Mucosa of descending colon (tissue), 3 donors: Measurements from ENCODE around the gene IP6K1. TPM values are rescaled to one million over a fixed set of nuclear protein-coding genes. Genes with fewer than 3 reads are reported as not detected.

ENCODE experiments used
- ATAC-seq: fragments of 200-7000 bp; cut with Tn5 transposase; one replicate; pipeline ENCODE4 v1.9.1; 2020; ENCODE audit warnings: mild to moderate bottlenecking, moderate library complexity
- DNase-seq, 3 donors: peaks; one replicate each; pipeline ENCODE4 v3.0.0-alpha.2; 2020
- H3K36me3 ChIP-seq: fragments of 200-600 bp; one replicate; pipeline ENCODE4 v1.8.0; 2021; ENCODE audit warnings: low read depth, mild to moderate bottlenecking
- H3K4me1 ChIP-seq: fragments of 200-600 bp; one replicate; pipeline ENCODE4 v1.8.0; 2021; ENCODE audit warnings: low read depth, mild to moderate bottlenecking
- H3K4me3 ChIP-seq: fragments of 200-600 bp; one replicate; pipeline ENCODE4 v1.8.0; 2021; ENCODE audit warnings: mild to moderate bottlenecking
- H3K9me3 ChIP-seq: fragments of 200-600 bp; one replicate; pipeline ENCODE4 v1.8.0; 2021; ENCODE audit warnings: mild to moderate bottlenecking
- intact Hi-C, 2 donors: fragments of 100-400 bp; cut with DNase I in 1 of 2; cut with micrococcal nuclease in 1 of 2; formaldehyde crosslinking; loops; one replicate each; pipeline versions ENCODE4 v1.11.0 to v1.11.1; 2022; cut with DNase I, micrococcal nuclease
- total RNA-seq, 3 donors: library from RNA; stranded (reverse); fragmentation: NEBNext Ultra II Directional in 2 of 3; extraction: Animal tissue kit (Norgen Biotek cat#: 25700) in 2 of 3; gene quantifications; one replicate each; pipeline versions ENCODE4 v1.2.1 to v1.2.4, GENCODE V29; 2021 to 2023
- TF ChIP-seq, protein P1 (sequence below): fragments of 200-600 bp; IDR thresholded peaks from one replicate; pipeline ENCODE4 v1.8.0; 2022; ENCODE audit warnings: antibody characterized with exemption, mild to moderate bottlenecking
- donor health status: DM: no; HTN: no; CAD: no; lungs with moderate emphysema.
- donor health status: DM: no; HTN: no; CAD: no.
- donor health status: DM: no; HTN: yes; CAD: no.

The IP6K1 gene
- total RNA-seq, 3 donors from 2014 or later, result 33.1 to 52.5 (median 39.5) TPM

DNA sequence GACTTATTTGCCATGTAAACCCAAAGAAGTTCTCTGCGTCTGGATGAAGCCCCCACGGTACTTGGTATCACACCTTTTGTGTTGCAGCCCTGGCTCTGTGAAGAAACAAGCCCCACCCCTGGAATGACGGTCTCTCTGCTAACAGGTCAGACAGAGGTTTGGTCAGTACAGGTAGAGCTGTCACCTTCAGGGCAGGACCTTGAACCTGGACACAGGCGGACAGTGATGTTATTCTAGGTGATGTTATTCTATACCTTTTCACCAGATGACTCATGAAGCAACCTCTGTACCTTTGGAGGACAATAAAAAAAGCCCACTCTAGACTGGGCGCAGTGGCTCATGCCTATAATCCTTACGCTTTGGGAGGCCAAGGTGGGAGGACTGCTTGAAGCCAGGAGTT is 51.6 kb downstream of the IP6K1 start:
- Histone ChIP-seq H3K4me1 (no peaks in the 10 kb centered on the region), H3K4me3 (no peak overlapping the region), H3K9me3 (no peaks in the 10 kb centered on the region), H3K36me3 (peaks cover 11% of the 10 kb centered on the region)
- intact Hi-C loops, result no loop called here
- TF ChIP-seq, protein P1, sequence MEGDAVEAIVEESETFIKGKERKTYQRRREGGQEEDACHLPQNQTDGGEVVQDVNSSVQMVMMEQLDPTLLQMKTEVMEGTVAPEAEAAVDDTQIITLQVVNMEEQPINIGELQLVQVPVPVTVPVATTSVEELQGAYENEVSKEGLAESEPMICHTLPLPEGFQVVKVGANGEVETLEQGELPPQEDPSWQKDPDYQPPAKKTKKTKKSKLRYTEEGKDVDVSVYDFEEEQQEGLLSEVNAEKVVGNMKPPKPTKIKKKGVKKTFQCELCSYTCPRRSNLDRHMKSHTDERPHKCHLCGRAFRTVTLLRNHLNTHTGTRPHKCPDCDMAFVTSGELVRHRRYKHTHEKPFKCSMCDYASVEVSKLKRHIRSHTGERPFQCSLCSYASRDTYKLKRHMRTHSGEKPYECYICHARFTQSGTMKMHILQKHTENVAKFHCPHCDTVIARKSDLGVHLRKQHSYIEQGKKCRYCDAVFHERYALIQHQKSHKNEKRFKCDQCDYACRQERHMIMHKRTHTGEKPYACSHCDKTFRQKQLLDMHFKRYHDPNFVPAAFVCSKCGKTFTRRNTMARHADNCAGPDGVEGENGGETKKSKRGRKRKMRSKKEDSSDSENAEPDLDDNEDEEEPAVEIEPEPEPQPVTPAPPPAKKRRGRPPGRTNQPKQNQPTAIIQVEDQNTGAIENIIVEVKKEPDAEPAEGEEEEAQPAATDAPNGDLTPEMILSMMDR, result no peak
- ATAC-seq (peak; percentile 74), DNase-seq (no peak)

DNA sequence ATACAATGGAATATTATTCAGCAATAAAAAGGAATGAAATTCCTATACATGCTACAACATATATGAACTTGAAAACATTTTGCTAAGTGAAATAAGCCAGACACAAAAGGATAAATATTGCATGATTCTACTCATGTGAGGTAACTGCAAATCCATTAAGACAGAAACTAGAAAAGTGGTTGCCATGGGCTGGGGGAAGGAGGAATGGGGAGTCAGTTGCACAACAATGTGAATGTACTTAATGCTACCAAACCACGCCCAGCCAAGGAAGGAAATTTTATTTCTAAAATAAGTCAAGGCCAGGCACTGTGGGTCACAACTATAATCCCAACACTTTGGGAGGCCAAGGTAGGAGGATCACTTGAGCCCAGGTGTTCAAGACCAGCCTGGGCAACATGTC is 52.8 kb downstream of the IP6K1 start:
- Histone ChIP-seq H3K36me3 (peaks cover 11% of the 10 kb centered on the region), H3K4me1 (no peaks in the 10 kb centered on the region), H3K4me3 (no peak overlapping the region), H3K9me3 (no peaks in the 10 kb centered on the region)
- DNase-seq (no peak), ATAC-seq (no peak)
- TF ChIP-seq, protein P1, result no peak
- intact Hi-C loops, result no loop called here

DNA sequence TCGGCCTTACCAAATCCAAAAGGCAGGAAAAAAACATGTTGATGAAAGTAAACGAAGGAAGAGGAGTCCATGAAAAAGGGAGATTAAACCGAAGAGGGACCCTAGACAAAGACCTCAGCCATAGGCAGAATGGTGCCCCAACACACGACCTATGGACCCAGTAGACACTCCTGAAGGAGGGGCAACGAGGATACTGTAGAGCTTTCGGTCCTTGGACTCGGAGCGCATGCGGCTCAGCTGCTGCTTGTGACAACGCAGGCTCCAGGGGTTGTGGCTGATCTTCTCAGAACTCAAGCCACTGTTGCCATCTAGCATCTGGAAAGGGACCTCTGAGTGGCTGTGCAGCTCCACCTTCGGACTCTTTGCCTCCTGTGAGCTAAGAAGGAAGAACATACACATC is 53.7 kb downstream of the IP6K1 start:
- Histone ChIP-seq H3K4me1 (no peaks in the 10 kb centered on the region), H3K4me3 (no peak overlapping the region), H3K36me3 (peaks cover 6% of the 10 kb centered on the region), H3K9me3 (no peaks in the 10 kb centered on the region)
- TF ChIP-seq, protein P1, result no peak
- intact Hi-C loops, result no loop called here
- ATAC-seq (no peak), DNase-seq (no peak)

- Histone ChIP-seq H3K4me3 (no peak overlapping the region), H3K4me1 (peaks cover 9% of the 10 kb centered on the region), H3K9me3 (no peaks in the 10 kb centered on the region), H3K36me3 (no peaks in the 10 kb centered on the region)
- intact Hi-C loops, result no loop called here
- TF ChIP-seq, protein P1, result no peak
- no peak for DNase-seq
- ATAC-seq, result no peak
Observed at GRCh38 chr3:49729966-49730609, 56.3 kb downstream of the IP6K1 start.

DNA sequence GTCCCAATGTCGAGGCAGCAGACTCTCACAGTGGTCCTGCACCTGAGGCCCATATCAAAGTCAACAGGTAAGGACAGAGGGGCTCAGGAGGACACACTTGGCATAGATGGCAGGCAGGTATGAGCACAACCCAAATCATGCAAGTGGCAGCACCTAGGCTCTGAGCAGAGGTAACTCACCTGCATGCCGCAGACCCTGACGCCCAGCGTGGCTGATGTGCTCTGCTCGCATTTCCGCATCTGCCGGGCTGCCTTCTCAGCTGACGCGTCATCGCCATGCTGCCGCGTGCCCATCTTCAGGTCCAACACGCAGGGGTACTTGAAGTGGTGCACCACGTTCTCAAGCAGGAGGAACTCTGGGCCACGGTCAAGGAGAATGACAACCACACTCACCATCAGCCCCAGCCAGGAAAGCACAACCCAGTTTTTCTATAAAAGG is 58.4 kb downstream of the IP6K1 start:
- Histone ChIP-seq H3K36me3 (peaks cover 5% of the 10 kb centered on the region), H3K4me3 (no peak overlapping the region), H3K9me3 (no peaks in the 10 kb centered on the region), H3K4me1 (peaks cover 14% of the 10 kb centered on the region)
- no peak for ATAC-seq
- no peak for DNase-seq
- intact Hi-C loops, result no loop called here
- TF ChIP-seq, protein P1, result no peak
